ENCODE measurements around the gene UBASH3A. TPM values are rescaled to one million over a fixed set of nuclear protein-coding genes. Genes with fewer than 3 reads are reported as not detected.

UBASH3A gene
- total RNA-seq, 3 donors from 2014 or later: 0.32 to 1.5 (median 0.66) TPM

DNA sequence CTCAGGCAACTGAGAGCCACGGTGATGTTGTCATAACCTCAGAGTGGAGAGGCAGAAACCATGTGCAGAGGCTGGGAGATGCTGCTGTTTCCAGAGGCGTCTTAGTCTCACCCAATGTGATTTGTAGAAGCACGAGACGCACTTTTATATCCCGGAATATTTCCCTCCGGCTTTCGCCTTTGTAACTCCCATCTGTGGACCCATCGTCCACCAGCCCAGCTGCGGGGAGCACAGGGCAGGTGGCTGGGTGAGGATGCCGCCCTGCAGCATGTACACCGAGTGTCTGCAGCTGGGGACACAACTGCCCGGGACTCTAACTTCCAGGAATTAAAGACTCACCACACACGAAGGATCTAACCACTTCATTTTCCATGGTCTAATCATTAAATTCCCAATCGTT, 43.5 kb downstream of the UBASH3A start:
- intact Hi-C loops (cut with DNase I; ENCODE audit: low total_unique reads): loop anchor here (2.0 kb wide), 1 partner anchor 302 kb away; no protein-coding TSS in a partner anchor
- Histone ChIP-seq H3K27me3 (no peaks in the 10 kb centered on the region), H3K4me1 (no peaks in the 10 kb centered on the region), H3K4me3 (no peak overlapping the region), H3K36me3 (no peaks in the 10 kb centered on the region), H3K9me3 (no peaks in the 10 kb centered on the region), H3K27ac (no peak overlapping the region)
- no peak for TF ChIP-seq POLR2A (IDR thresholded peaks at IDR 0.05)
- TF ChIP-seq CTCF (IDR thresholded peaks at IDR 0.05): no peak
- TF ChIP-seq POLR2AphosphoS5 (IDR thresholded peaks at IDR 0.05): no peak
- DNase-seq (ENCODE audit: low spot score in 2 of 2): no peak

- H3K4me3 ChIP-seq: no peak overlapping the region
- no peak for DNase-seq (ENCODE audit: low spot score in 2 of 2)
- no peaks in the 10 kb centered on the region for H3K36me3 ChIP-seq
- TF ChIP-seq POLR2A (IDR thresholded peaks at IDR 0.05) (no peak), POLR2AphosphoS5 (IDR thresholded peaks at IDR 0.05) (no peak), CTCF (IDR thresholded peaks at IDR 0.05) (no peak)
- no peaks in the 10 kb centered on the region for H3K9me3 ChIP-seq
- intact Hi-C loops (cut with DNase I; ENCODE audit: low total_unique reads): loop anchor here (2.0 kb wide), 1 partner anchor 303 kb away; no protein-coding TSS in a partner anchor
- no peak overlapping the region for H3K27ac ChIP-seq
- H3K4me1 ChIP-seq: no peaks in the 10 kb centered on the region
- no peaks in the 10 kb centered on the region for H3K27me3 ChIP-seq
Observed at GRCh38 chr21:42447732-42448131, 44.0 kb downstream of the UBASH3A start.

GRCh38 chr21:42448686-42449085, 45.0 kb downstream of the UBASH3A start:
- Histone ChIP-seq H3K36me3 (no peaks in the 10 kb centered on the region), H3K9me3 (no peaks in the 10 kb centered on the region), H3K4me3 (no peak overlapping the region), H3K27me3 (no peaks in the 10 kb centered on the region), H3K4me1 (no peaks in the 10 kb centered on the region), H3K27ac (no peak overlapping the region)
- no peak for DNase-seq (ENCODE audit: low spot score in 2 of 2)
- no peak for TF ChIP-seq POLR2AphosphoS5 (IDR thresholded peaks at IDR 0.05)
- no peak for TF ChIP-seq POLR2A (IDR thresholded peaks at IDR 0.05)
- no peak for TF ChIP-seq CTCF (IDR thresholded peaks at IDR 0.05)
- intact Hi-C loops (cut with DNase I; ENCODE audit: low total_unique reads): no loop called here

DNA sequence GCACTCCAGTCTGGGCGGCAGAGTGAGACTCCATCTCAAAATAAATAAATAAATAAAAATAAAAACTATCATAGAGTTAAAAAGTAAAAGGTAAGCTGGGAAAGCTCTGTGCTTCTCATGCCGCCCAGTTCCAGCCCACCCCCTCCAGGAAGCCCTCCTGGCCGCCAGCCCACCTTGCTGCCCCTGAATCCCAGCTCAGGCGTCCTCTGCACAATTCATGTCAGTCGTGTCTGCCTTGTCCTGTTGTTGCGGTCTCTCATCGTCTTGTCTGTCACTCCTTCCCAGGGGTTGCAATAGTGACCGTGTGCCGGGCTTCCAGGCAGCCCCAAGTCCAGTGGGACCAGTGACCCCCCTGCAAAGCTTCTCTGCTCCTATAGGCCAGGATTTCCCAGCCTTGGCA, 48.2 kb downstream of the UBASH3A start:
- Histone ChIP-seq H3K27ac (no peak overlapping the region), H3K4me1 (no peaks in the 10 kb centered on the region), H3K9me3 (no peaks in the 10 kb centered on the region), H3K4me3 (no peak overlapping the region), H3K36me3 (no peaks in the 10 kb centered on the region), H3K27me3 (no peaks in the 10 kb centered on the region)
- TF ChIP-seq POLR2AphosphoS5 (IDR thresholded peaks at IDR 0.05) (no peak), POLR2A (IDR thresholded peaks at IDR 0.05) (no peak), CTCF (IDR thresholded peaks at IDR 0.05) (no peak)
- intact Hi-C loops (cut with DNase I; ENCODE audit: low total_unique reads): no loop called here
- no peak for DNase-seq (ENCODE audit: low spot score in 2 of 2)

- Histone ChIP-seq H3K4me1 (no peaks in the 10 kb centered on the region), H3K36me3 (no peaks in the 10 kb centered on the region), H3K27me3 (no peaks in the 10 kb centered on the region), H3K9me3 (no peaks in the 10 kb centered on the region), H3K4me3 (no peak overlapping the region), H3K27ac (no peak overlapping the region)
- no peak for DNase-seq (ENCODE audit: low spot score in 2 of 2)
- TF ChIP-seq CTCF (IDR thresholded peaks at IDR 0.05) (no peak), POLR2A (IDR thresholded peaks at IDR 0.05) (no peak), POLR2AphosphoS5 (IDR thresholded peaks at IDR 0.05) (no peak)
- intact Hi-C loops (cut with DNase I; ENCODE audit: low total_unique reads): no loop called here
Observed at GRCh38 chr21:42452401-42453223, 48.9 kb downstream of the UBASH3A start.
